Astrocyte (in vitro differentiated cells and primary cell): Measurements from ENCODE around the gene RPP14. TPM values are rescaled to one million over a fixed set of nuclear protein-coding genes. Genes with fewer than 3 reads are reported as not detected.

Experiments
- DNase-seq: peaks from one replicate; pipeline ENCODE4 v3.0.0-alpha.2; 2010; ENCODE audit warnings: low read depth
- FAIRE-seq: peaks from 2 replicates; lab custom pipeline; 2011; peaks lifted over from hg19 to GRCh38; lab: Jason Lieb, UNC
- H2AFZ ChIP-seq: 2 replicates; pipeline ENCODE4 v1.6.0; 2012; ENCODE audit warnings: low read depth, low read length, inconsistent platforms
- H3K27ac ChIP-seq: 2 replicates; pipeline ENCODE4 v1.5.1; 2011; ENCODE audit warnings: low read depth, low read length, inconsistent platforms
- H3K27me3 ChIP-seq: 2 replicates; pipeline ENCODE4 v1.6.0; 2011; ENCODE audit warnings: low read length, inconsistent platforms; ENCODE audit not compliant: insufficient read depth
- H3K36me3 ChIP-seq: 2 replicates; pipeline ENCODE4 v1.5.1; 2011; ENCODE audit warnings: low read length, inconsistent platforms; ENCODE audit not compliant: insufficient read depth
- H3K4me1 ChIP-seq: 2 replicates; pipeline ENCODE4 v1.5.1; 2011; ENCODE audit warnings: low read length, inconsistent platforms; ENCODE audit not compliant: insufficient read depth
- H3K4me2 ChIP-seq: 2 replicates; pipeline ENCODE4 v1.6.0; 2012; ENCODE audit warnings: low read length, inconsistent platforms
- H3K4me3 ChIP-seq: 2 replicates; pipeline ENCODE4 v1.5.1; 2011; ENCODE audit warnings: low read depth, mild to moderate bottlenecking, low read length, inconsistent platforms; ENCODE audit not compliant: insufficient read depth
- H3K79me2 ChIP-seq: 2 replicates; pipeline ENCODE4 v1.6.0; 2012; ENCODE audit warnings: mild to moderate bottlenecking, low read length, inconsistent platforms; ENCODE audit not compliant: insufficient read depth
- H3K9ac ChIP-seq: 2 replicates; pipeline ENCODE4 v1.6.0; 2012; ENCODE audit warnings: mild to moderate bottlenecking, low read length, inconsistent platforms
- H3K9me3 ChIP-seq: 2 replicates; pipeline ENCODE4 v1.5.1; 2012; ENCODE audit warnings: low read depth, mild to moderate bottlenecking, low read length, inconsistent platforms; ENCODE audit not compliant: insufficient read depth
- H4K20me1 ChIP-seq: 2 replicates; pipeline ENCODE4 v1.6.0; 2012; ENCODE audit warnings: low read length, inconsistent platforms; ENCODE audit not compliant: insufficient read depth
- H3K27ac Mint-ChIP-seq: one replicate; pipeline ENCODE4 v1.8.0; 2021; ENCODE audit warnings: mild to moderate bottlenecking, mixed read lengths; ENCODE audit not compliant: unreplicated experiment
- H3K27me3 Mint-ChIP-seq: one replicate; pipeline ENCODE4 v1.8.0; 2021; ENCODE audit warnings: low read depth, mixed read lengths; ENCODE audit not compliant: unreplicated experiment
- H3K36me3 Mint-ChIP-seq: one replicate; pipeline ENCODE4 v1.8.0; 2021; ENCODE audit warnings: low read depth, mixed read lengths; ENCODE audit not compliant: unreplicated experiment
- H3K4me1 Mint-ChIP-seq: one replicate; pipeline ENCODE4 v1.8.0; 2021; ENCODE audit warnings: low read depth, mixed read lengths; ENCODE audit not compliant: unreplicated experiment
- H3K4me3 Mint-ChIP-seq: one replicate; pipeline ENCODE4 v1.8.0; 2021; ENCODE audit warnings: mild to moderate bottlenecking, moderate library complexity, mixed read lengths; ENCODE audit not compliant: unreplicated experiment
- H3K9me3 Mint-ChIP-seq: one replicate; pipeline ENCODE4 v1.8.0; 2021; ENCODE audit warnings: mild to moderate bottlenecking, mixed read lengths; ENCODE audit not compliant: unreplicated experiment
- EZH2 ChIP-seq: IDR thresholded peaks from 2 replicates; pipeline ENCODE4 v1.6.1; 2012; ENCODE audit warnings: mild to moderate bottlenecking, low read length, inconsistent platforms; ENCODE audit not compliant: insufficient read depth
- total RNA-seq: library from RNA; stranded (reverse); gene quantifications from 2 replicates; pipeline ENCODE4 v1.2.1, GENCODE V29; 2021
- TF ChIP-seq, protein P1 (sequence below): IDR thresholded peaks from 2 replicates; pipeline ENCODE4 v1.5.1; 2011; ENCODE audit warnings: low read depth, mild to moderate bottlenecking, inconsistent platforms, low read length, moderate library complexity; ENCODE audit not compliant: insufficient read depth

Gene RPP14
- total RNA-seq, 1 donor from 2014 or later, result 22.2 TPM

DNA sequence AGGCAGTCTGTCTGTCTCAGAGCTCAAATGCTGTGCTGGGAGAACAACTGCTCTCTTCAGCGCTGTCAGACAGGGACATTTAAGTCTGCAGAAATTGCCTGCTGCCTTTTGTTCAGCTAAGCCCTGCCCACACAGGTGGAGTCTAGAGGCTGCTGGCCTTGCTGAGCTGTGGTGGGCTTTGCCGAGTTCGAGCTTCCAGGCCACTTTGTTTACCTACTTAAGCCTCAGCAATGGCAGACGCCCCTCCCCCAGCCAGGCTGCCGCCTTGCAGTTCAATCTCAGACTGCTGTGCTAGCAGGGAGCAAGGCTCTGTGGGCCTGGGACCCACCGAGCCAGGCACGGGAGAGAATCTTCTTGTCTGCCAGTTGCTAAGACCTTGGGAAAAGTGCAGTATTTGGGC lies 25.0 kb upstream of the RPP14 start:
- DNase-seq (no peak), FAIRE-seq (no peak)
- peaks cover 4% of the 10 kb centered on the region for H3K36me3 Mint-ChIP-seq
- H2AFZ ChIP-seq, result no peak overlapping the region
- no peaks in the 10 kb centered on the region for H3K79me2 ChIP-seq
- H3K27me3 ChIP-seq, result no peaks in the 10 kb centered on the region
- no peaks in the 10 kb centered on the region for H3K4me1 Mint-ChIP-seq
- no peaks in the 10 kb centered on the region for H3K9me3 ChIP-seq
- TF ChIP-seq, protein P1, sequence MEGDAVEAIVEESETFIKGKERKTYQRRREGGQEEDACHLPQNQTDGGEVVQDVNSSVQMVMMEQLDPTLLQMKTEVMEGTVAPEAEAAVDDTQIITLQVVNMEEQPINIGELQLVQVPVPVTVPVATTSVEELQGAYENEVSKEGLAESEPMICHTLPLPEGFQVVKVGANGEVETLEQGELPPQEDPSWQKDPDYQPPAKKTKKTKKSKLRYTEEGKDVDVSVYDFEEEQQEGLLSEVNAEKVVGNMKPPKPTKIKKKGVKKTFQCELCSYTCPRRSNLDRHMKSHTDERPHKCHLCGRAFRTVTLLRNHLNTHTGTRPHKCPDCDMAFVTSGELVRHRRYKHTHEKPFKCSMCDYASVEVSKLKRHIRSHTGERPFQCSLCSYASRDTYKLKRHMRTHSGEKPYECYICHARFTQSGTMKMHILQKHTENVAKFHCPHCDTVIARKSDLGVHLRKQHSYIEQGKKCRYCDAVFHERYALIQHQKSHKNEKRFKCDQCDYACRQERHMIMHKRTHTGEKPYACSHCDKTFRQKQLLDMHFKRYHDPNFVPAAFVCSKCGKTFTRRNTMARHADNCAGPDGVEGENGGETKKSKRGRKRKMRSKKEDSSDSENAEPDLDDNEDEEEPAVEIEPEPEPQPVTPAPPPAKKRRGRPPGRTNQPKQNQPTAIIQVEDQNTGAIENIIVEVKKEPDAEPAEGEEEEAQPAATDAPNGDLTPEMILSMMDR, result no peak
- no peak for TF ChIP-seq EZH2
- H3K27me3 Mint-ChIP-seq, result peaks cover 3% of the 10 kb centered on the region
- no peak overlapping the region for H3K4me2 ChIP-seq
- H3K4me3 ChIP-seq, result no peak overlapping the region
- no peak overlapping the region for H3K27ac Mint-ChIP-seq
- peaks cover 19% of the 10 kb centered on the region for H3K9me3 Mint-ChIP-seq
- H3K4me1 ChIP-seq, result no peaks in the 10 kb centered on the region
- no peak overlapping the region for H3K27ac ChIP-seq
- no peaks in the 10 kb centered on the region for H4K20me1 ChIP-seq
- H3K4me3 Mint-ChIP-seq, result no peak overlapping the region
- H3K36me3 ChIP-seq, result peaks cover 3% of the 10 kb centered on the region
- no peak overlapping the region for H3K9ac ChIP-seq

DNA sequence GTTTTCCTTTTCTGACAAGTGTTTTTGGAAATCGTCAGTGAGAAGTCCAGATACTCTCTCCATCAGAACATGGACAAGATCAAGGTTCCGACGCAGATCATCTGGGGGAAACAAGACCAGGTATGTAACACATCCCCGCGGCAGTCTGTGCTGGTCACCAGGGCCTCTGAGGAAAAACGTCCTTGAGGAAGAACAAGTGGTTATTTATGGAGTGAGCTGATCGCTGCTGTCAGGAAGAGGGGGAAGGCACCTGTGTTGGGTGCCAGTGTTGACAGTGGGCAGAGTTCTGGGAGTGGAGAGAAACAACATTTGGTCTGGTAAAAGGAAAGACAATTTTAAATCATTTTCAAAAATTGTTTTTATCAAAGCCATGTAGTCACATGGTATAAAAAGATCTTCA lies 20.7 kb upstream of the RPP14 start:
- H3K27ac ChIP-seq, result no peak overlapping the region
- TF ChIP-seq EZH2, result no peak
- TF ChIP-seq, protein P1, result no peak
- H3K4me3 Mint-ChIP-seq, result no peak overlapping the region
- H3K36me3 Mint-ChIP-seq, result peaks cover 3% of the 10 kb centered on the region
- H4K20me1 ChIP-seq, result no peaks in the 10 kb centered on the region
- no peaks in the 10 kb centered on the region for H3K4me1 ChIP-seq
- no peak overlapping the region for H3K9ac ChIP-seq
- H3K27me3 Mint-ChIP-seq, result no peaks in the 10 kb centered on the region
- DNase-seq (no peak), FAIRE-seq (no peak)
- H3K9me3 Mint-ChIP-seq, result no peaks in the 10 kb centered on the region
- no peaks in the 10 kb centered on the region for H3K79me2 ChIP-seq
- no peak overlapping the region for H3K27ac Mint-ChIP-seq
- H2AFZ ChIP-seq, result no peak overlapping the region
- H3K4me2 ChIP-seq, result no peak overlapping the region
- H3K36me3 ChIP-seq, result peaks cover 3% of the 10 kb centered on the region
- no peak overlapping the region for H3K4me3 ChIP-seq
- H3K9me3 ChIP-seq, result no peaks in the 10 kb centered on the region
- no peaks in the 10 kb centered on the region for H3K27me3 ChIP-seq
- H3K4me1 Mint-ChIP-seq, result no peaks in the 10 kb centered on the region

DNA sequence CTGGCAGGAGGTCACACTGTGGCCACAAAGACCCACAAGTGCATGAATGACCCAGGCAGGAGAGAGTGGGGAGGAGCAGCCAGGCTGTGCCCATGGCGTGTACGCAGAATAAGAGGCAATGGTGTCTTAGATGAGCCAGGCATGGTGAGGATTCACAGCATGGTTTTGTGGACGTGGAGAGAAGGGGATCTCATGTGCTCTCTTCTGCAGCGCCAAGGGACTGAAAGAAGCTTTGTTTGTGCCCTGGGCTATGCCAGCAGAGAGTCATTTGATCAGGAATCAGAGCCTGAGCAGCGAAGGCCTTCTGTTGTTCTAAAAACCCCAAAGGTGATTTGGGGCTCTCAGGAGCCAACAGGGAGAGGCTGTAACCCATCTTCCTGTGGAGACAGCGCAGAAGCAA lies 18.7 kb upstream of the RPP14 start:
- H3K9me3 Mint-ChIP-seq, result peaks cover 3% of the 10 kb centered on the region
- H3K4me2 ChIP-seq, result no peak overlapping the region
- no peaks in the 10 kb centered on the region for H3K9me3 ChIP-seq
- no peak overlapping the region for H3K27ac Mint-ChIP-seq
- peaks cover 3% of the 10 kb centered on the region for H3K36me3 ChIP-seq
- DNase-seq, result no peak
- no peaks in the 10 kb centered on the region for H3K79me2 ChIP-seq
- no peak overlapping the region for H3K9ac ChIP-seq
- H3K27me3 ChIP-seq, result no peaks in the 10 kb centered on the region
- TF ChIP-seq, protein P1, result no peak
- no peak for TF ChIP-seq EZH2
- H3K4me1 ChIP-seq, result no peaks in the 10 kb centered on the region
- no peaks in the 10 kb centered on the region for H3K27me3 Mint-ChIP-seq
- H3K4me3 ChIP-seq, result no peak overlapping the region
- no peaks in the 10 kb centered on the region for H3K4me1 Mint-ChIP-seq
- H4K20me1 ChIP-seq, result no peaks in the 10 kb centered on the region
- H3K36me3 Mint-ChIP-seq, result peaks cover 7% of the 10 kb centered on the region
- no peak overlapping the region for H3K4me3 Mint-ChIP-seq
- FAIRE-seq, result no peak
- H3K27ac ChIP-seq, result no peak overlapping the region
- H2AFZ ChIP-seq, result no peak overlapping the region
